Measurements from ENCODE around the gene CTSH.
A peak's percentile ranks its signal among the peaks of the same experiment; 100 is the strongest.

CTSH gene

GRCh38 chr15:78944669-78945407 is at the start of gene CTSH:
Gene CTSH, minus strand, starts transcription at chr15:78945046. Its CDS starts 65 bp downstream, at chr15:78944981.
- in situ Hi-C loops (cut with MboI; ENCODE audit: low pct_unique_long_range_greater_than_20kb, low sequenced_read_pairs) = no loop called here
- peak; percentile 51 for DNase-seq

- no peak for DNase-seq
- in situ Hi-C loops (cut with MboI; ENCODE audit: low pct_unique_long_range_greater_than_20kb, low sequenced_read_pairs) = no loop called here
Measured at GRCh38 chr15:78993931-78994530, 49.2 kb upstream of the CTSH start.

GRCh38 chr15:78993257-78993930 is 48.5 kb upstream of the CTSH start:
- no peak for DNase-seq
- in situ Hi-C loops (cut with MboI; ENCODE audit: low pct_unique_long_range_greater_than_20kb, low sequenced_read_pairs) = no loop called here

- peak; percentile 37 for DNase-seq
- in situ Hi-C loops (cut with MboI; ENCODE audit: low pct_unique_long_range_greater_than_20kb, low sequenced_read_pairs) = no loop called here
Measured at GRCh38 chr15:78992416-78993256, 47.8 kb upstream of the CTSH start.

GRCh38 chr15:78991879-78992278 is 47.0 kb upstream of the CTSH start:
- in situ Hi-C loops (cut with MboI; ENCODE audit: low pct_unique_long_range_greater_than_20kb, low sequenced_read_pairs) = no loop called here
- DNase-seq = no peak

- DNase-seq = no peak
- in situ Hi-C loops (cut with MboI; ENCODE audit: low pct_unique_long_range_greater_than_20kb, low sequenced_read_pairs) = no loop called here
Measured at GRCh38 chr15:78991476-78991875, 46.6 kb upstream of the CTSH start.

GRCh38 chr15:78990278-78990677 is 45.4 kb upstream of the CTSH start:
- in situ Hi-C loops (cut with MboI; ENCODE audit: low pct_unique_long_range_greater_than_20kb, low sequenced_read_pairs) = no loop called here
- no peak for DNase-seq

GRCh38 chr15:78989701-78990240 is 44.9 kb upstream of the CTSH start:
- in situ Hi-C loops (cut with MboI; ENCODE audit: low pct_unique_long_range_greater_than_20kb, low sequenced_read_pairs) = no loop called here
- DNase-seq = no peak

GRCh38 chr15:78988361-78988911 is 43.6 kb upstream of the CTSH start:
- peak; percentile 93 for DNase-seq
- in situ Hi-C loops (cut with MboI; ENCODE audit: low pct_unique_long_range_greater_than_20kb, low sequenced_read_pairs) = no loop called here

- DNase-seq = no peak
- in situ Hi-C loops (cut with MboI; ENCODE audit: low pct_unique_long_range_greater_than_20kb, low sequenced_read_pairs) = no loop called here
Measured at GRCh38 chr15:78987556-78988360, 42.9 kb upstream of the CTSH start.

- in situ Hi-C loops (cut with MboI; ENCODE audit: low pct_unique_long_range_greater_than_20kb, low sequenced_read_pairs) = no loop called here
- DNase-seq = no peak
Measured at GRCh38 chr15:78985859-78986475, 41.1 kb upstream of the CTSH start.

GRCh38 chr15:78984041-78984440 is 39.2 kb upstream of the CTSH start:
- in situ Hi-C loops (cut with MboI; ENCODE audit: low pct_unique_long_range_greater_than_20kb, low sequenced_read_pairs) = no loop called here
- DNase-seq = no peak

GRCh38 chr15:78983146-78983918 is 38.5 kb upstream of the CTSH start:
- in situ Hi-C loops (cut with MboI; ENCODE audit: low pct_unique_long_range_greater_than_20kb, low sequenced_read_pairs) = no loop called here

GRCh38 chr15:78982736-78983135 is 37.9 kb upstream of the CTSH start:
- peak; percentile 40 for DNase-seq
- in situ Hi-C loops (cut with MboI; ENCODE audit: low pct_unique_long_range_greater_than_20kb, low sequenced_read_pairs) = no loop called here

More at GRCh38 chr15:78983146-78983918, 38.5 kb upstream of the CTSH start:
- DNase-seq = no peak

- in situ Hi-C loops (cut with MboI; ENCODE audit: low pct_unique_long_range_greater_than_20kb, low sequenced_read_pairs) = no loop called here
- no peak for DNase-seq
Measured at GRCh38 chr15:78981532-78982313, 36.9 kb upstream of the CTSH start.
